ENCODE results near the gene SHISA8.
"Not testable (repeated sequence)": the region's sequence is repeated elsewhere in the genome, so short reads cannot be mapped to it uniquely, and the experiment has no call there.

SHISA8 gene

GRCh38 chr22:41898645-41899044, 16.2 kb downstream of the SHISA8 start:
- DNase-seq: no peak

DNA sequence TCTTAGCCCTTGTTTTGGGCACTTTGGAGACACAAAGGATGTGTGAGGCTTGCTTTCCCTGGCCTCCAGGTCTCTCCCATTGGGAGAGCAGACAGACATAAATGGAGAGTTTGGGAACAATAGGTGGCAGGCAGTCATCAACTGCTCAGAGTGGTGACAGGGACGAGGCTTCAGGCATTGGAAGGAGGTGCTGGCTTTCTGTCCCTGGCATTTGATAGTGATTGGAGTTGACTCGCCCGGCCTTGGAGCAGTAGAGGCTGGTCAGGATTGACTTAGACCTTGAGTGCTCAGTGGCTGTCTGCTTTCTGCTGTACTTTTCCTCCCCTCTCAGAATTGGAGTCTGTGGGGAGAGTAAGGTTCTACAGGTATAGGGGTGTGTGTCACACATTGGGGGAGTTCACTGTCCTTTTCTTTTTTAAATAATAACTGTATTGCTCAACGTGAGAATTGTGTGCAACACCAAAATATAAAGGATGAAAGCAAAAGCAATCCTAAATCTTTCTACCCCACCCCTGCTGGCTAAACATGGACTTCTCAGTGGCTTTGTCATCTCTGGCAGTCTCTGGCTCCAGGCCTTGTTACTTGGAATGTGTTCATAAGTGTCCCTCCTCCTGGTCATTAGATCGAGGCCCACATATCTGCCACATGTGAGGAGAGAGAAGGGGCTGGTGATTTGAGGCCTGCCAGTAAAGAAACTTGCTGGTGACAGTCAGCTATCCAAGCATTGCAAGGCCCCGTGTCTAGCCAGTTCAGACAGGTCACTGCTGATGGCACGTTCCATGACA, 21.1 kb downstream of the SHISA8 start:
- DNase-seq: no peak

DNA sequence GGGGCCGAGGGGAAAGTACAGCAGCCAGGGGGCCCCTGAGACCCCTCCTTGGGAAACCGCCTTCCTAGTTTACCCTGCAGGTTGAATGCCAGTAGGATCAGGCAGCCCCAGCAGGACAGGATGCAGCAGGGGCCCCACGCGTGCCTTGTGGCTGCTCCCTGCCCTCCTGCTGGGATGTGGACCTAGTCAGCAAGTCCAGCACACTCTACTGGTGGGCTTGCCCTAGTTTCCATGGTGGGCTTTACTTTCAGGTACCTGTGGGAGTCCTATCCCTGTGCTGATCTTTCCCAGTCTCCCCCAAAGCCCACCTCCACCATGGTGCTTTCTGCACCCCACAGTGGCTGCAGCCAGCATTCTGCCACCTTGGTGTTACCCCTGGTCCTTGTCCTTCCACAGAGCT, 22.2 kb downstream of the SHISA8 start:
- no peak for DNase-seq

- no peak for DNase-seq
These were observed 23.5 kb downstream of the SHISA8 start for GRCh38 chr22:41891407-41891806.

GRCh38 chr22:41888627-41889200, 26.2 kb downstream of the SHISA8 start:
- DNase-seq: no peak

- no peak for DNase-seq
These were observed 29.4 kb downstream of the SHISA8 start for GRCh38 chr22:41885516-41885915.

DNA sequence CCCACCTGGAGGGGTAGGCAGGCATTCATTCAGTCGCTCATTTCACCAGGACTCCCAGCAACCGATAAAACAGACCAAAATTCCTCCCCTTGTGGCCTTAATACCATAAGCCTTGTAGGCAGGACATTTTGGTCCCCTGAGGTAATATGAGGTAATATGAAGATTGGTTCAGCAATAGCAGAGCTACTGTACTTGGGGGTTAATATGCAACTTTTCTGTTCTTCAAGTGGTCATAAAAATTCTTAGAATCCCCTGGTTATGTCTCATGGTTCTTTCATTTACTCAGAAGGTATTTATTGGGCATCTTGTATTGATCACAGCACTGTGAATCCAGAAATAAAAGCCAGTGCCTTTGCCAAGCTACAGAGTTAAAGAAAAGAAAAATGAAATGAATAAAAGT, 29.8 kb downstream of the SHISA8 start:
- no peak for DNase-seq

DNA sequence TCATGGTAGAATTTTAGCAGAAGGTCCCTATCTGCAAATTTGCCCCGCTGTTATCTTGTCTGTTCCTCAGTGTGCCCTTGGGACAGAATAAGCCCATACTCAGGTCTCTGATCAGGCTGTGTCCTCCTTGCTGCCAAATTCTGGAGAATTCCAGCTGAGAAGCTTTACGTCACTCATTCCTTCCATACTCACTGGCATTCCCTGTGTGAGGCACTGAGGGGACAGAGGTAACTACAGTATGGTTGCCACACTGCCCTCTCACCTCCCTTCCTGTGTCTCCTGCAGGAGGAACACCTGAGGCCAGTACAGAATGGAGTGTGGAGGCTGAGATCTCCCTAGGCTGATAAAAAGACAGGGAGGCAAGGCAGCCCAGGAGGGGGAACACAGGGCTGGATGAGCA, 31.5 kb downstream of the SHISA8 start:
- no peak for DNase-seq

- no peak for DNase-seq
These were observed 34.2 kb downstream of the SHISA8 start for GRCh38 chr22:41880653-41881052.

GRCh38 chr22:41876675-41877074, 38.2 kb downstream of the SHISA8 start:
- no peak for DNase-seq

- no peak for DNase-seq
These were observed 38.6 kb downstream of the SHISA8 start for GRCh38 chr22:41876275-41876674.

GRCh38 chr22:41875531-41876270, 39.2 kb downstream of the SHISA8 start:
- no peak for DNase-seq

DNA sequence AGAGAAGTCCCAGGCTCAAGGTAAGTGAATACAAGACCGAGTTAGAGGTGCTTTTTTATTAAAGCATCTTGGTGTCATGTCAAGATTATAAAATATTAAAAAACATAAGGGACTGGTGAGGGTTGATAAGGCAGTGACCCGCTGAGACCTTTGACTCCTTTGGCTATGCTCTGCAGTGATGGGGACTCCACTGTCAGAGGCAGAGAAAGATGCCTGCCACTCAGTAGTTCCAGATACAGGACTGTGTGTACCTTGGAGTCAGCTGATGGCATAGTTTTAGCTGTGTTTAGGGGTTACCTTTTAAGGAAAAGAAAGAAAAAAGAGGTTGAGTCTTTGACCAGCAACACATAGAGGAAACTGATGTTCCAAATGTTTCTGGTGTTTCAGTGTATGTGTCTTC, 40.8 kb downstream of the SHISA8 start:
- no peak for DNase-seq

DNA sequence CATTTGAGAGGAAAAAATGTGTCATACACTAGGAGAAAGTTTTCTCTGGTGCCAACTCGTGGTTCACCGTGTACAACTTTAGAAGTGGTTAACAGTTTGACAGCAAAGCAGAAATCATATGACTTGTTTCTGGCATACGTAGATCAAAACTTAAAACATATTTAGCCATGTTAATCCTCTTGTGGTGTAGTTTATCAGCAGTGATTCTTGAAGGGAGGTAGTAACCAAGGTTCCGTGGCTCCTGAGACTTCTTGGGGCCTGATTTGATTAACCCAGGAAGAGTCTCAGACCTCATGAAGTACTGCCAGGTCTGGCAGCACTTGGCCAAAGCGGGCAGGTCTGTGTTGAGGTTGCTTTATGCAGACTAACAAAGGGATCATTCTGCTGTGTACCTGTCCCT, 41.5 kb downstream of the SHISA8 start:
- DNase-seq: no peak

DNA sequence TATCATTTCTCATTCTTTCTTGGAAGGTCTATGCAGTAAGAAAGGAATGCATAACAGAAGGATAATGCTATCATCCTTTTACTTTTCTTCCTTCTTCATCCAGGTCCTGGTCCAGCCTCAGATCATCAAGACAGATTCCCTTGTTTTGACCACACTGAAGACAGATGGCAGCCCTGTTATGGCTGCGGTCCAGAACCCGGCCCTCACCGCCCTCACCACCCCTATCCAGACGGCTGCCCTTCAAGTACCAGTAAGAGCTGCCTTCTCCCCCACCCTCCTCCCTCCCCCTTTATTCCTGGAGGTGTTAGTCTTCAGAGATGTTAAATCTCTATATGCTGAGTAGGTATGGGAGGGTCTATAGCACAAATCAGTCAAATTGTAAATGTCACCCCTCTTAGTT, 44.1 kb downstream of the SHISA8 start:
- no peak for DNase-seq

GRCh38 chr22:41870081-41870480, 44.8 kb downstream of the SHISA8 start:
- not testable (repeated sequence) for DNase-seq

- no peak for DNase-seq
These were observed 46.3 kb downstream of the SHISA8 start for GRCh38 chr22:41868556-41868955.

- no peak for DNase-seq
These were observed 51.4 kb downstream of the SHISA8 start for GRCh38 chr22:41863472-41863871.

GRCh38 chr22:41862530-41863266, 52.2 kb downstream of the SHISA8 start:
- no peak for DNase-seq

GRCh38 chr22:41862160-41862529, 52.7 kb downstream of the SHISA8 start:
- DNase-seq: no peak

Data from NCI-H1048 (cell line).